Measurements from ENCODE around the gene MTX3. TPM values are rescaled to one million over a fixed set of nuclear protein-coding genes. Genes with fewer than 3 reads are reported as not detected.

Gene MTX3
- total RNA-seq, 1 experiment from 2014 or later: 7.1 TPM

GRCh38 chr5:80010754-80011392 is 19.8 kb upstream of the MTX3 start:
- ChIA-PET CTCF (no interaction called here), POLR2A (ENCODE audit: unreplicated experiment) (no interaction called here)
- Histone ChIP-seq H2AFZ (ENCODE audit: low read length) (no peak overlapping the region), H4K20me1 (ENCODE audit: low read length) (no peaks in the 10 kb centered on the region), H3K4me2 (ENCODE audit: low read length) (no peak overlapping the region), H3K27ac (ENCODE audit: low read length) (no peak overlapping the region), H3K27me3 (ENCODE audit: low read length) (no peaks in the 10 kb centered on the region), H3K36me3 (ENCODE audit: low read depth, low read length) (no peaks in the 10 kb centered on the region), H3K9me2 (replicated peaks; ENCODE audit: low read length) (no peaks in the 10 kb centered on the region), H3K9ac (ENCODE audit: low read length) (no peak overlapping the region), H3F3A (ENCODE audit: low read length, unreplicated experiment) (no peaks in the 10 kb centered on the region), H3K9me3 (ENCODE audit: low read length) (no peaks in the 10 kb centered on the region), H3K79me2 (ENCODE audit: low read length) (no peaks in the 10 kb centered on the region), H3K4me1 (ENCODE audit: insufficient read depth, low read length) (no peaks in the 10 kb centered on the region), H3K4me3 (ENCODE audit: low read length) (no peak overlapping the region)
- intact Hi-C loops (cut with micrococcal nuclease): no loop called here
- TF ChIP-seq EZH2phosphoT487 (IDR thresholded peaks at IDR 0.05; ENCODE audit: borderline replicate concordance, low read length): no peak
- no peak for TF ChIP-seq EZH2 (IDR thresholded peaks at IDR 0.05; ENCODE audit: low read length, unreplicated experiment)
- TF ChIP-seq, protein P1, sequence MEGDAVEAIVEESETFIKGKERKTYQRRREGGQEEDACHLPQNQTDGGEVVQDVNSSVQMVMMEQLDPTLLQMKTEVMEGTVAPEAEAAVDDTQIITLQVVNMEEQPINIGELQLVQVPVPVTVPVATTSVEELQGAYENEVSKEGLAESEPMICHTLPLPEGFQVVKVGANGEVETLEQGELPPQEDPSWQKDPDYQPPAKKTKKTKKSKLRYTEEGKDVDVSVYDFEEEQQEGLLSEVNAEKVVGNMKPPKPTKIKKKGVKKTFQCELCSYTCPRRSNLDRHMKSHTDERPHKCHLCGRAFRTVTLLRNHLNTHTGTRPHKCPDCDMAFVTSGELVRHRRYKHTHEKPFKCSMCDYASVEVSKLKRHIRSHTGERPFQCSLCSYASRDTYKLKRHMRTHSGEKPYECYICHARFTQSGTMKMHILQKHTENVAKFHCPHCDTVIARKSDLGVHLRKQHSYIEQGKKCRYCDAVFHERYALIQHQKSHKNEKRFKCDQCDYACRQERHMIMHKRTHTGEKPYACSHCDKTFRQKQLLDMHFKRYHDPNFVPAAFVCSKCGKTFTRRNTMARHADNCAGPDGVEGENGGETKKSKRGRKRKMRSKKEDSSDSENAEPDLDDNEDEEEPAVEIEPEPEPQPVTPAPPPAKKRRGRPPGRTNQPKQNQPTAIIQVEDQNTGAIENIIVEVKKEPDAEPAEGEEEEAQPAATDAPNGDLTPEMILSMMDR (conservative IDR thresholded peaks at IDR 0.05; ENCODE audit: low read depth, low read length): no peak
- no peak for ATAC-seq
- no TSS peak for BruUV-seq (replicated peaks)
- DNase-seq: no peak

- no peak overlapping the region for H3K27ac ChIP-seq (ENCODE audit: low read length)
- no peaks in the 10 kb centered on the region for H3K36me3 ChIP-seq (ENCODE audit: low read depth, low read length)
- H3K9me2 ChIP-seq (replicated peaks; ENCODE audit: low read length): no peaks in the 10 kb centered on the region
- no peaks in the 10 kb centered on the region for H3K9me3 ChIP-seq (ENCODE audit: low read length)
- no peaks in the 10 kb centered on the region for H3F3A ChIP-seq (ENCODE audit: low read length, unreplicated experiment)
- no peak overlapping the region for H3K4me3 ChIP-seq (ENCODE audit: low read length)
- H3K79me2 ChIP-seq (ENCODE audit: low read length): no peaks in the 10 kb centered on the region
- ChIA-PET POLR2A (ENCODE audit: unreplicated experiment) (no interaction called here), CTCF (no interaction called here)
- intact Hi-C loops (cut with micrococcal nuclease): loop anchor here (10.0 kb wide), 1 partner anchor 84 kb away; no protein-coding TSS in a partner anchor
- H4K20me1 ChIP-seq (ENCODE audit: low read length): no peaks in the 10 kb centered on the region
- H3K27me3 ChIP-seq (ENCODE audit: low read length): no peaks in the 10 kb centered on the region
- DNase-seq (no peak), ATAC-seq (no peak)
- no peak overlapping the region for H3K9ac ChIP-seq (ENCODE audit: low read length)
- no peak overlapping the region for H2AFZ ChIP-seq (ENCODE audit: low read length)
- no peak overlapping the region for H3K4me2 ChIP-seq (ENCODE audit: low read length)
- BruUV-seq (replicated peaks): no TSS peak
- H3K4me1 ChIP-seq (ENCODE audit: insufficient read depth, low read length): no peaks in the 10 kb centered on the region
- TF ChIP-seq EZH2 (IDR thresholded peaks at IDR 0.05; ENCODE audit: low read length, unreplicated experiment) (no peak), EZH2phosphoT487 (IDR thresholded peaks at IDR 0.05; ENCODE audit: borderline replicate concordance, low read length) (no peak)
- TF ChIP-seq, protein P1 (conservative IDR thresholded peaks at IDR 0.05; ENCODE audit: low read depth, low read length): no peak
These were observed 18.1 kb upstream of the MTX3 start for GRCh38 chr5:80008995-80009765.

DNA sequence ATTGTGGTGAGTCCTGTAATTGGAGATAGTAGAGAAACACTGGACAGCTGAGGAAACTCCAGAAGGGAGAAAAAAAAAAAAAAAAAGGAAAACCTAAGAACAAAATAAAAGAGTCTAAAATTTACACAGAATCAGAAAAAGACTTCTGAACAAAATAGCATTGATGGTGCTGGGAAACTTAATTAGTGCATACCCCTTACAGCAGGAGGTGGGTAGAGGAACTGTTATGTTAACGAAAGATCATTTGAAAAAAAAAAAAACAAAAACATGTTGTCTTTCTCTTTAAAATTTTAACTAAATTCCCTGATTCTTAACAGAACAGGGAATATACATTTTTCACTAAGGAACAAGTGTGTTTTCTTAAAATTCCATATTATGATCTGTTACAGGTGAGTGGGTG is 11.6 kb upstream of the MTX3 start:
- TF ChIP-seq EZH2 (IDR thresholded peaks at IDR 0.05; ENCODE audit: low read length, unreplicated experiment) (no peak), EZH2phosphoT487 (IDR thresholded peaks at IDR 0.05; ENCODE audit: borderline replicate concordance, low read length) (no peak)
- TF ChIP-seq, protein P1 (conservative IDR thresholded peaks at IDR 0.05; ENCODE audit: low read depth, low read length): no peak
- no peaks in the 10 kb centered on the region for H3K79me2 ChIP-seq (ENCODE audit: low read length)
- no peaks in the 10 kb centered on the region for H4K20me1 ChIP-seq (ENCODE audit: low read length)
- BruUV-seq (replicated peaks): no TSS peak
- H3K9me2 ChIP-seq (replicated peaks; ENCODE audit: low read length): no peaks in the 10 kb centered on the region
- no peak for DNase-seq
- no peaks in the 10 kb centered on the region for H3K27me3 ChIP-seq (ENCODE audit: low read length)
- no peak for ATAC-seq
- H3K27ac ChIP-seq (ENCODE audit: low read length): no peak overlapping the region
- no peak overlapping the region for H3K4me3 ChIP-seq (ENCODE audit: low read length)
- no peaks in the 10 kb centered on the region for H3K36me3 ChIP-seq (ENCODE audit: low read depth, low read length)
- CTCF ChIA-PET: no interaction called here
- no peak overlapping the region for H2AFZ ChIP-seq (ENCODE audit: low read length)
- no peak overlapping the region for H3K9ac ChIP-seq (ENCODE audit: low read length)
- no peaks in the 10 kb centered on the region for H3F3A ChIP-seq (ENCODE audit: low read length, unreplicated experiment)
- no peak overlapping the region for H3K4me2 ChIP-seq (ENCODE audit: low read length)
- H3K9me3 ChIP-seq (ENCODE audit: low read length): no peaks in the 10 kb centered on the region
- POLR2A ChIA-PET (ENCODE audit: unreplicated experiment): no interaction called here
- no peaks in the 10 kb centered on the region for H3K4me1 ChIP-seq (ENCODE audit: insufficient read depth, low read length)
- intact Hi-C loops (cut with micrococcal nuclease): loop anchor here (10.0 kb wide), 1 partner anchor 78 kb away; no protein-coding TSS in a partner anchor

Data from PC-3 (cell line).